ENCODE measurements around the gene THSD4. TPM values are rescaled to one million over a fixed set of nuclear protein-coding genes. Genes with fewer than 3 reads are reported as not detected.
A peak's percentile ranks its signal among the peaks of the same experiment; 100 is the strongest.

THSD4 gene
- total RNA-seq, 2 experiments from 2014 or later = not detected

DNA sequence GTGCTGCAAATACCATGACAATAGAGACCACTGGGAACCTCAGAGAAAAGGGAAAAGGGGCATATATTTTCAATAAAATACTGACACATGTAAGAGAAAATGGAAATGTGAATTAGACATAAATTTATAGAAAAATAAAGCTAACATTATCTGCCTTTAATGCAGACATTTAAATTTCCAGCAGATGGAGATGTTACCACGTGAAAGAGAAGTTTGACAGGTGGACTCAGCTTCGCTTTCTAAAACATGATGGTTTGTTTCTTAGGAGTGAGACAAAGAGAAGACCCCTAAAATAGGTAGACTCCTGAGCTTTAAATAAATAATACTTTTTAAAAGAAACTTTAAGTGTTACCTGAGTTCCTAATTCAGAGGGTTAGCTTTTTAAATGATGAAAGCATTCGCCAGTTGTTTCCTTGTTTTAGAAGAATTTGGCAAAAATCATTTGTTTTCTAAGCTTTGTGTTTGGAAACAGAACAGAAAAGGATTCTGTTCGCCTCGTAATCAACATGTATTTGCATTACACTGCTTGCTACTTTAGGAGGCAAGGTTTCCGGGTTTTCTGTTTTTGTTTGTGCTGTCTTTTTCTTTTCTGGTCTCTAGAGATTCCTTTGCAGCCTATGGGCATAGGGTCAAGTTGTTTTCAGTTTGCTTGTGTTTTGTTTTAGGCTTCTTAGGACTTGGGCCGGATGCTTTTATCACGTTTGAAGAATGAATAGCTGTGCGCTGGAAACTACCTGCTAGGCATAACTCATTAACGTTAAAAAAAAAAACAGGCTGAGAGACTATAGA is 271.4 kb downstream of the THSD4 start:
- POLR2A ChIA-PET = interaction anchor here (0.7 kb wide), 1 partner anchor 54 kb away, joined by 3 read pairs; no protein-coding TSS in a partner anchor
- no peak overlapping the region for H3K27ac Mint-ChIP-seq
- peaks cover 11% of the 10 kb centered on the region for H3K4me1 Mint-ChIP-seq (ENCODE audit: low read depth)
- intact Hi-C loops (cut with DNase I, micrococcal nuclease) = loop anchor here (2.0 to 5.0 kb wide), 2 partner anchors 54 to 346 kb away; no protein-coding TSS in a partner anchor
- H3K9me3 ChIP-seq (ENCODE audit: control insufficient read depth in 1 of 2, insufficient read depth in 1 of 2, low read length in 2 of 2) = no peaks in the 10 kb centered on the region
- H3K36me3 ChIP-seq (ENCODE audit: insufficient read depth, low read length) = no peaks in the 10 kb centered on the region
- H3K27ac ChIP-seq (ENCODE audit: low read depth in 1 of 2, low read length in 2 of 2) = no peak overlapping the region
- H3K4me3 Mint-ChIP-seq = no peak overlapping the region
- no peaks in the 10 kb centered on the region for H3K36me3 Mint-ChIP-seq (ENCODE audit: low read depth)
- DNase-seq = peak in 3 of 14 experiments; percentile 15 to 35 (median 33)
- no peak overlapping the region for H3K4me3 ChIP-seq (ENCODE audit: low read length)
- peaks cover 28% of the 10 kb centered on the region for H3K27me3 Mint-ChIP-seq
- no peaks in the 10 kb centered on the region for H3K9me3 Mint-ChIP-seq
- no peaks in the 10 kb centered on the region for H3K4me1 ChIP-seq (ENCODE audit: insufficient read depth, low read length)
- H3K27me3 ChIP-seq (ENCODE audit: control insufficient read depth in 1 of 2, insufficient read depth in 2 of 2, low read length in 2 of 2) = peaks cover 0 to 5% of the 10 kb centered on the region in 2 experiments
- TF ChIP-seq, protein P1, sequence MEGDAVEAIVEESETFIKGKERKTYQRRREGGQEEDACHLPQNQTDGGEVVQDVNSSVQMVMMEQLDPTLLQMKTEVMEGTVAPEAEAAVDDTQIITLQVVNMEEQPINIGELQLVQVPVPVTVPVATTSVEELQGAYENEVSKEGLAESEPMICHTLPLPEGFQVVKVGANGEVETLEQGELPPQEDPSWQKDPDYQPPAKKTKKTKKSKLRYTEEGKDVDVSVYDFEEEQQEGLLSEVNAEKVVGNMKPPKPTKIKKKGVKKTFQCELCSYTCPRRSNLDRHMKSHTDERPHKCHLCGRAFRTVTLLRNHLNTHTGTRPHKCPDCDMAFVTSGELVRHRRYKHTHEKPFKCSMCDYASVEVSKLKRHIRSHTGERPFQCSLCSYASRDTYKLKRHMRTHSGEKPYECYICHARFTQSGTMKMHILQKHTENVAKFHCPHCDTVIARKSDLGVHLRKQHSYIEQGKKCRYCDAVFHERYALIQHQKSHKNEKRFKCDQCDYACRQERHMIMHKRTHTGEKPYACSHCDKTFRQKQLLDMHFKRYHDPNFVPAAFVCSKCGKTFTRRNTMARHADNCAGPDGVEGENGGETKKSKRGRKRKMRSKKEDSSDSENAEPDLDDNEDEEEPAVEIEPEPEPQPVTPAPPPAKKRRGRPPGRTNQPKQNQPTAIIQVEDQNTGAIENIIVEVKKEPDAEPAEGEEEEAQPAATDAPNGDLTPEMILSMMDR (IDR thresholded peaks at IDR 0.05) = peak; percentile 19
- CTCF ChIA-PET = interaction anchor here (0.9 to 1.4 kb wide), 2 partner anchors 54 to 357 kb away, joined by 3 to 4 read pairs; no protein-coding TSS in a partner anchor
- no peak for ATAC-seq (ENCODE audit: poor library complexity)

DNA sequence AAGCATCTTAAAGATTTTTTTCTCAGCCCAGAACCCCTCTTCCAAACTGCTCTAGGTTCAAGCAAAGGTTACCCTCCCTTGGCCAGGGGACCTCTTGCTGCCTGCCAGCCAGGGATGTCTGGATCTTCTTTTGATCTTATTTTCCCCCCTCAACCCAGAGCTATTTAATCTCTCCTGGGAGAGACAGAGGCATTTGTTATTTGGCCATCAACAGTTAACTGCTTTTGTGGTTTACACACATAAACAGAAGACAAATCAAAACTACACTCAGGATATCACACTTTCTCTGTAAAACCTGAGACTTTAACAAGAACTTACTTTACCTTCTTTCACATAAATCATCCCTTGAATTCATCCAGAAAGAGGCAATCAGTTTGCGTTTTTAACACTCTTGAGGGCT is 272.5 kb downstream of the THSD4 start:
- Mint-ChIP-seq H3K27ac (no peak overlapping the region), H3K4me3 (no peak overlapping the region), H3K4me1 (ENCODE audit: low read depth) (peaks cover 11% of the 10 kb centered on the region), H3K9me3 (no peaks in the 10 kb centered on the region), H3K36me3 (ENCODE audit: low read depth) (no peaks in the 10 kb centered on the region), H3K27me3 (peaks cover 40% of the 10 kb centered on the region)
- TF ChIP-seq, protein P1 (IDR thresholded peaks at IDR 0.05) = no peak
- Histone ChIP-seq H3K4me3 (ENCODE audit: low read length) (no peak overlapping the region), H3K27ac (ENCODE audit: low read depth in 1 of 2, low read length in 2 of 2) (no peak overlapping the region), H3K27me3 (ENCODE audit: control insufficient read depth in 1 of 2, insufficient read depth in 2 of 2, low read length in 2 of 2) (peaks cover 0 to 5% of the 10 kb centered on the region in 2 experiments), H3K4me1 (ENCODE audit: insufficient read depth, low read length) (no peaks in the 10 kb centered on the region), H3K36me3 (ENCODE audit: insufficient read depth, low read length) (no peaks in the 10 kb centered on the region), H3K9me3 (ENCODE audit: control insufficient read depth in 1 of 2, insufficient read depth in 1 of 2, low read length in 2 of 2) (no peaks in the 10 kb centered on the region)
- intact Hi-C loops (cut with DNase I, micrococcal nuclease) = loop anchor here (2.0 to 5.0 kb wide), 2 partner anchors 53 to 344 kb away; no protein-coding TSS in a partner anchor
- ATAC-seq (ENCODE audit: poor library complexity) = no peak
- ChIA-PET POLR2A (no interaction called here), CTCF (interaction anchor here (1.0 kb wide), 1 partner anchor 53 kb away, joined by 3 read pairs; no protein-coding TSS in a partner anchor)
- DNase-seq = no peak

DNA sequence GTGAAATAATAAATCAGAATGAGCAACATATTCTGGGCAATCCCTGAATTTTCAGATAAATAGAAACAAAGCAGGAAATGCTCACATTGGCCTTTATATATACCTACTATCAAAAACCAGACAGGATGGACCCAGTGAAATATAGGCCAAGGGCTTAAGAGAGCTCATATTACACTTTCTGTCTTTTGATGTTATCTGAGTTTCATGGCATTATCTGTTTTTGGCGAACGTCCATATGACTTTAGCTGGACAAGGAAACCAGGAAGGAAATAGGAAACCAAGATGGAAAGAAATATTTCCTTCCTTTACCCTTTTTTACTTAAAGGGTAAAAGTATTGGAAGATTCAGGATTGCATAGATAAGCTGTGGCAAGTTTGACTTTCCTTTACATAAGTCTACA is 274.8 kb downstream of the THSD4 start:
- no peak overlapping the region for H3K4me3 ChIP-seq (ENCODE audit: low read length)
- Mint-ChIP-seq H3K36me3 (ENCODE audit: low read depth) (no peaks in the 10 kb centered on the region), H3K4me3 (no peak overlapping the region), H3K27ac (no peak overlapping the region), H3K9me3 (no peaks in the 10 kb centered on the region), H3K4me1 (ENCODE audit: low read depth) (peaks cover 11% of the 10 kb centered on the region), H3K27me3 (peaks cover 54% of the 10 kb centered on the region)
- ATAC-seq (ENCODE audit: poor library complexity) (no peak), DNase-seq (no peak)
- POLR2A ChIA-PET = no interaction called here
- no peaks in the 10 kb centered on the region for H3K9me3 ChIP-seq (ENCODE audit: control insufficient read depth in 1 of 2, insufficient read depth in 1 of 2, low read length in 2 of 2)
- H3K27me3 ChIP-seq (ENCODE audit: control insufficient read depth in 1 of 2, insufficient read depth in 2 of 2, low read length in 2 of 2) = peaks cover 0 to 5% of the 10 kb centered on the region in 2 experiments
- TF ChIP-seq, protein P1 (IDR thresholded peaks at IDR 0.05) = no peak
- no peak overlapping the region for H3K27ac ChIP-seq (ENCODE audit: low read depth in 1 of 2, low read length in 2 of 2)
- intact Hi-C loops (cut with DNase I, micrococcal nuclease) = no loop called here
- CTCF ChIA-PET = no interaction called here
- H3K4me1 ChIP-seq (ENCODE audit: insufficient read depth, low read length) = no peaks in the 10 kb centered on the region
- no peaks in the 10 kb centered on the region for H3K36me3 ChIP-seq (ENCODE audit: insufficient read depth, low read length)

Data from CD4-positive, alpha-beta T cell (primary cell).